ENCODE results near the gene PRKCE. TPM values are rescaled to one million over a fixed set of nuclear protein-coding genes. Genes with fewer than 3 reads are reported as not detected.

Gene PRKCE
- total and polyA plus RNA-seq, 4 donors = 2.5 to 38.6 (median 5.8) TPM

DNA sequence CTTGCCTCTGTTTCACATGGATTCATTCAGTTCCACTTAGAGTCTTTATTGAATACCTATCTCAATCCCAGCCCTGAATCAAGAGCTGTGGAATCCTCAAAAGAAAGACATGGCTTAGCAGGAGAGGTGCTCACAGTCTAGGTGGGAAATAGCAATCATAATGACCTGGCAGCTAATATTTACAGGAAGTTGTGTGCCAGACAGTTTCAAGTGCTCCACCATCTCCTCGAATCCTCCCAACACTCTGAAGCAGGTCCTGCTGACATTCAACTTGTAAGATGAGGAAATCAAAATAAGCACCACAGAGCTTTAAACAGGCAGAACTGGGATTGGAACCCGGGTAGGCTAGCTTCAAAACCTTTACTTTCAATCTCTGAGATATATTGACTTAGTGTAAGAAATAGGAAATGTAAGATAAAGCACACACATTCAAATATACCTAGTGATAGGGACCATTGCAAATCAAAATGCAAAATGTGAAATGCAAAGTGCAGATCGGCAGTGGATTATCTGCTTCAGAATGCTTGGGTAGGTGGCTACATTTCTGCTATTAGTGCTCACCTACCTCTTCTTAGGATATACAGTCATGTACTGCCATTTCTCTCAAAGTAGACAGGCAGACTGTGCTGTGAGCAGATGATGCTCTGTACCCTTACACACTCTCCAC lies 182.0 kb downstream of the PRKCE start:
- no peaks in the 10 kb centered on the region for H3K36me3 ChIP-seq (ENCODE audit: control insufficient read depth in 4 of 4, insufficient read depth in 3 of 4, low read depth in 1 of 4, low read length in 3 of 4)
- H3K9ac ChIP-seq (ENCODE audit: low read depth in 1 of 2, low read length in 2 of 2) = no peak overlapping the region
- H3K27me3 ChIP-seq (ENCODE audit: control insufficient read depth in 4 of 4, insufficient read depth in 4 of 4, low read length in 3 of 4) = no peaks in the 10 kb centered on the region
- H3K4me1 ChIP-seq (ENCODE audit: control insufficient read depth in 4 of 4, insufficient read depth in 4 of 4, low read length in 3 of 4) = no peaks in the 10 kb centered on the region
- H3K4me3 ChIP-seq (ENCODE audit: low read depth in 1 of 3, low read length in 3 of 3) = no peak overlapping the region
- TF ChIP-seq HNF4G (IDR thresholded peaks at IDR 0.05) (no peak), NR2F2 (IDR thresholded peaks at IDR 0.05) (no peak), TAF1 (conservative IDR thresholded peaks at IDR 0.05) (no peak), RXRA (IDR thresholded peaks at IDR 0.05) (no peak), GABPA (IDR thresholded peaks at IDR 0.05 in 1 of 2, conservative IDR thresholded peaks at IDR 0.05 in 1 of 2) (no peak), JUND (IDR thresholded peaks at IDR 0.05) (no peak), RAD21 (IDR thresholded peaks at IDR 0.05) (no peak), SP1 (IDR thresholded peaks at IDR 0.05) (no peak), FOXA1 (IDR thresholded peaks at IDR 0.05) (no peak)
- TF ChIP-seq, protein P1, sequence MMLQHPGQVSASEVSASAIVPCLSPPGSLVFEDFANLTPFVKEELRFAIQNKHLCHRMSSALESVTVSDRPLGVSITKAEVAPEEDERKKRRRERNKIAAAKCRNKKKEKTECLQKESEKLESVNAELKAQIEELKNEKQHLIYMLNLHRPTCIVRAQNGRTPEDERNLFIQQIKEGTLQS (IDR thresholded peaks at IDR 0.05) = no peak
- WGBS = 87% methylated on average over 3 of the region's 3 CpGs
- no peak overlapping the region for H3K27ac ChIP-seq (ENCODE audit: low read depth in 1 of 2, low read length in 2 of 2)
- peaks cover 0 to 11% (median 4%) of the 10 kb centered on the region in 4 donors for H3K9me3 ChIP-seq (ENCODE audit: control insufficient read depth in 4 of 4, low read length in 3 of 4)
- no peak for DNase-seq (ENCODE audit: low spot score)

DNA sequence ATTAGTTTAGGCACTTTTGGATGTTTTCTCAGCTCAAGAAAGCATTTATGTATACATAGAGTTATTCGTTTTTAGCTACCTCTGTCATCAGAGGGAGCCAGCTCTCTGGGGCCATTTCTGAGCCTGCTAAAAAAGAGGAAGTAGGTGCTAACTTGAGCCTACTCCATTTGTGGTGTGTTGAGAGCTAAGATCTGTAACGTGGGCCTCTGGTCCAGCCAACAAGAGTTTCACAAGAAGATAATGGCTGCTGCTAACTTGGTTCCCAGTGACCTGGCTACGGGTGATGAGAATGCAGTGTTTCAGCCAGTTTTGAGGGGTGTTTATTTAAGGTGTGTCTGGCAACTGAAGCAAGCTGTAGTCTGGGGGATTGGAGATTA lies 182.5 kb downstream of the PRKCE start:
- Histone ChIP-seq H3K27ac (ENCODE audit: low read depth in 1 of 2, low read length in 2 of 2) (no peak overlapping the region), H3K4me1 (ENCODE audit: control insufficient read depth in 4 of 4, insufficient read depth in 4 of 4, low read length in 3 of 4) (no peaks in the 10 kb centered on the region), H3K36me3 (ENCODE audit: control insufficient read depth in 4 of 4, insufficient read depth in 3 of 4, low read depth in 1 of 4, low read length in 3 of 4) (no peaks in the 10 kb centered on the region), H3K9ac (ENCODE audit: low read depth in 1 of 2, low read length in 2 of 2) (no peak overlapping the region), H3K27me3 (ENCODE audit: control insufficient read depth in 4 of 4, insufficient read depth in 4 of 4, low read length in 3 of 4) (no peaks in the 10 kb centered on the region), H3K4me3 (ENCODE audit: low read depth in 1 of 3, low read length in 3 of 3) (no peak overlapping the region), H3K9me3 (ENCODE audit: control insufficient read depth in 4 of 4, low read length in 3 of 4) (peaks cover 0 to 11% (median 4%) of the 10 kb centered on the region in 4 donors)
- TF ChIP-seq, protein P2, sequence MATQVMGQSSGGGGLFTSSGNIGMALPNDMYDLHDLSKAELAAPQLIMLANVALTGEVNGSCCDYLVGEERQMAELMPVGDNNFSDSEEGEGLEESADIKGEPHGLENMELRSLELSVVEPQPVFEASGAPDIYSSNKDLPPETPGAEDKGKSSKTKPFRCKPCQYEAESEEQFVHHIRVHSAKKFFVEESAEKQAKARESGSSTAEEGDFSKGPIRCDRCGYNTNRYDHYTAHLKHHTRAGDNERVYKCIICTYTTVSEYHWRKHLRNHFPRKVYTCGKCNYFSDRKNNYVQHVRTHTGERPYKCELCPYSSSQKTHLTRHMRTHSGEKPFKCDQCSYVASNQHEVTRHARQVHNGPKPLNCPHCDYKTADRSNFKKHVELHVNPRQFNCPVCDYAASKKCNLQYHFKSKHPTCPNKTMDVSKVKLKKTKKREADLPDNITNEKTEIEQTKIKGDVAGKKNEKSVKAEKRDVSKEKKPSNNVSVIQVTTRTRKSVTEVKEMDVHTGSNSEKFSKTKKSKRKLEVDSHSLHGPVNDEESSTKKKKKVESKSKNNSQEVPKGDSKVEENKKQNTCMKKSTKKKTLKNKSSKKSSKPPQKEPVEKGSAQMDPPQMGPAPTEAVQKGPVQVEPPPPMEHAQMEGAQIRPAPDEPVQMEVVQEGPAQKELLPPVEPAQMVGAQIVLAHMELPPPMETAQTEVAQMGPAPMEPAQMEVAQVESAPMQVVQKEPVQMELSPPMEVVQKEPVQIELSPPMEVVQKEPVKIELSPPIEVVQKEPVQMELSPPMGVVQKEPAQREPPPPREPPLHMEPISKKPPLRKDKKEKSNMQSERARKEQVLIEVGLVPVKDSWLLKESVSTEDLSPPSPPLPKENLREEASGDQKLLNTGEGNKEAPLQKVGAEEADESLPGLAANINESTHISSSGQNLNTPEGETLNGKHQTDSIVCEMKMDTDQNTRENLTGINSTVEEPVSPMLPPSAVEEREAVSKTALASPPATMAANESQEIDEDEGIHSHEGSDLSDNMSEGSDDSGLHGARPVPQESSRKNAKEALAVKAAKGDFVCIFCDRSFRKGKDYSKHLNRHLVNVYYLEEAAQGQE (IDR thresholded peaks at IDR 0.05) = no peak
- TF ChIP-seq, protein P1 (IDR thresholded peaks at IDR 0.05) = no peak
- no peak for TF ChIP-seq RAD21 (IDR thresholded peaks at IDR 0.05)
- TF ChIP-seq, protein P3, sequence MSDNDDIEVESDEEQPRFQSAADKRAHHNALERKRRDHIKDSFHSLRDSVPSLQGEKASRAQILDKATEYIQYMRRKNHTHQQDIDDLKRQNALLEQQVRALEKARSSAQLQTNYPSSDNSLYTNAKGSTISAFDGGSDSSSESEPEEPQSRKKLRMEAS (IDR thresholded peaks at IDR 0.05) = no peak
- DNase-seq (ENCODE audit: low spot score) = no peak
- 81% methylated on average over 3 of the region's 3 CpGs for WGBS

DNA sequence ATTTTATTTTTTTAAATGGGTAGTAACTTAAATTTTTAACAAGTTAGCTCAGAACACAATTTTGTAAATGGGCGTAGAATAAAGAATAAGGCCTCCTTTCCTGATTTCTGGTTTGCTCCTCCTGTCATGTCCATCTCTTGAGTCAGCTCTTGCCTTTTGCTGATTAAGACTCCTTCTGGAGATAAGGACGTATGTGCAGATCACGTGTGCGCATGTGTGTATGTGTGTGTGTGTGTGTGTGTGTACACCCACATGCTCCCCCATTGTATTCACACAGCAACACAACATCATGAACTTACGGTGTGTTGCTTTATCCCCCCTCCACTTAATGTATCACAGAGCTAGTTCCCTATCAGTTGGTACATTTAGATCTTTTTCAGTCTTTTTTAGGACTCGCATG lies 182.9 kb downstream of the PRKCE start:
- Histone ChIP-seq H3K9me3 (ENCODE audit: control insufficient read depth in 4 of 4, low read length in 3 of 4) (peaks cover 0 to 11% (median 4%) of the 10 kb centered on the region in 4 donors), H3K4me3 (ENCODE audit: low read depth in 1 of 3, low read length in 3 of 3) (no peak overlapping the region), H3K27ac (ENCODE audit: low read depth in 1 of 2, low read length in 2 of 2) (no peak overlapping the region), H3K36me3 (ENCODE audit: control insufficient read depth in 4 of 4, insufficient read depth in 3 of 4, low read depth in 1 of 4, low read length in 3 of 4) (no peaks in the 10 kb centered on the region), H3K9ac (ENCODE audit: low read depth in 1 of 2, low read length in 2 of 2) (no peak overlapping the region), H3K4me1 (ENCODE audit: control insufficient read depth in 4 of 4, insufficient read depth in 4 of 4, low read length in 3 of 4) (no peaks in the 10 kb centered on the region), H3K27me3 (ENCODE audit: control insufficient read depth in 4 of 4, insufficient read depth in 4 of 4, low read length in 3 of 4) (no peaks in the 10 kb centered on the region)
- 91% methylated on average over 6 of the region's 6 CpGs for WGBS
- DNase-seq (ENCODE audit: low spot score) = no peak
- TF ChIP-seq JUND (IDR thresholded peaks at IDR 0.05) (no peak), HNF4G (IDR thresholded peaks at IDR 0.05) (no peak), NR2F2 (IDR thresholded peaks at IDR 0.05) (no peak), SP1 (IDR thresholded peaks at IDR 0.05) (no peak)

All from liver (tissue), 9 donors.